CD4-positive, alpha-beta T cell (primary cell): ENCODE data around the gene KRT82. TPM values are rescaled to one million over a fixed set of nuclear protein-coding genes. Genes with fewer than 3 reads are reported as not detected.

ENCODE experiments used
- ATAC-seq: fragments of 200-7000 bp; cut with Tn5 transposase; one replicate; pipeline ENCODE4 v1.10.0; 2022; ENCODE audit warnings: mild to moderate bottlenecking; ENCODE audit not compliant: poor library complexity
- CTCF ChIA-PET: fragments of 350-600 bp; sonication (Branson Sonifier 250); formaldehyde crosslinking; loops from one replicate; lab custom pipeline; 2021; ENCODE audit warnings: antibody characterized with exemption, inconsistent platforms; lab: Charles Lee
- POLR2A ChIA-PET: fragments of 350-600 bp; sonication (Branson Sonifier 250); formaldehyde crosslinking; loops from one replicate; lab custom pipeline; 2021; ENCODE audit warnings: antibody characterized with exemption, inconsistent platforms; lab: Charles Lee
- DNase-seq, 14 experiments: peaks; one replicate each; pipeline ENCODE4 v3.0.0-alpha.2; 2013 to 2020; ENCODE audit warnings: mixed read lengths in 2 of 14
- H3K27ac ChIP-seq, 2 donors: one replicate each; pipeline versions ENCODE4 v1.5.1 to v1.7.0; 2013; ENCODE audit warnings: low read length in 2 of 2, low read depth in 1 of 2, mild to moderate bottlenecking in 1 of 2
- H3K27me3 ChIP-seq, 2 experiments: 1 replicate in 1 of 2; 2 replicates in 1 of 2; pipeline versions ENCODE4 v1.6.1 to v1.7.0; 2013; ENCODE audit warnings: low read length in 2 of 2, control low read depth in 1 of 2, mild to moderate bottlenecking in 1 of 2, moderate library complexity in 1 of 2; ENCODE audit not compliant: insufficient read depth in 2 of 2, control insufficient read depth in 1 of 2
- H3K36me3 ChIP-seq: one replicate; pipeline ENCODE4 v1.6.1; 2013; ENCODE audit warnings: low read length, control low read depth; ENCODE audit not compliant: insufficient read depth
- H3K4me1 ChIP-seq: one replicate; pipeline ENCODE4 v1.6.1; 2013; ENCODE audit warnings: low read length, control low read depth; ENCODE audit not compliant: insufficient read depth
- H3K4me3 ChIP-seq: one replicate; pipeline ENCODE4 v1.5.1; 2013; ENCODE audit warnings: mild to moderate bottlenecking, low read length, moderate library complexity
- H3K9me3 ChIP-seq, 2 experiments: 1 replicate in 1 of 2; 2 replicates in 1 of 2; pipeline versions ENCODE4 v1.6.1 to v1.7.0; 2013; ENCODE audit warnings: low read length in 2 of 2, mild to moderate bottlenecking in 2 of 2, control low read depth in 1 of 2, moderate library complexity in 1 of 2; ENCODE audit not compliant: control insufficient read depth in 1 of 2, insufficient read depth in 1 of 2
- H3K27ac Mint-ChIP-seq: one replicate; pipeline ENCODE4 v1.8.0; 2020; ENCODE audit warnings: mixed read lengths
- H3K27me3 Mint-ChIP-seq: one replicate; pipeline ENCODE4 v1.8.0; 2021; ENCODE audit warnings: mixed read lengths
- H3K36me3 Mint-ChIP-seq: one replicate; pipeline ENCODE4 v1.8.0; 2021; ENCODE audit warnings: low read depth, mixed read lengths
- H3K4me1 Mint-ChIP-seq: one replicate; pipeline ENCODE4 v1.8.0; 2021; ENCODE audit warnings: low read depth, mixed read lengths
- H3K4me3 Mint-ChIP-seq: one replicate; pipeline ENCODE4 v1.8.0; 2020; ENCODE audit warnings: mild to moderate bottlenecking, mixed read lengths
- H3K9me3 Mint-ChIP-seq: one replicate; pipeline ENCODE4 v1.8.0; 2020; ENCODE audit warnings: mixed read lengths
- CTCF ChIP-seq: fragments of 200-600 bp; IDR thresholded peaks from one replicate; pipeline ENCODE4 v1.8.0; 2022; ENCODE audit warnings: antibody characterized with exemption, mild to moderate bottlenecking
- intact Hi-C, 2 experiments: fragments of 100-400 bp; cut with DNase I in 1 of 2; cut with micrococcal nuclease in 1 of 2; formaldehyde crosslinking; loops; one replicate each; pipeline versions ENCODE4 v1.15.1 to v1.9.0; 2023 to 2025; cut with DNase I, micrococcal nuclease
- total RNA-seq, 174 experiments: library from RNA in 2 of 174; stranded (reverse) in 2 of 174; gene quantifications; one replicate each; pipeline ENCODE4 v1.2.3 and lab custom pipeline; 2021 to 2026

KRT82 gene
- total RNA-seq, 2 experiments from 2014 or later, result not detected

GRCh38 chr12:52356762-52357580 is 49.2 kb downstream of the KRT82 start:
- H3K27ac Mint-ChIP-seq, result no peak overlapping the region
- H3K4me1 Mint-ChIP-seq, result peaks cover 36% of the 10 kb centered on the region
- intact Hi-C loops, result no loop called here
- no peaks in the 10 kb centered on the region for H3K27me3 Mint-ChIP-seq
- no peaks in the 10 kb centered on the region for H3K9me3 Mint-ChIP-seq
- H3K27me3 ChIP-seq, result no peaks in the 10 kb centered on the region
- POLR2A ChIA-PET, result no interaction called here
- TF ChIP-seq CTCF, result no peak
- H3K36me3 Mint-ChIP-seq, result no peaks in the 10 kb centered on the region
- CTCF ChIA-PET, result no interaction called here
- H3K27ac ChIP-seq, result no peak overlapping the region
- no peaks in the 10 kb centered on the region for H3K9me3 ChIP-seq
- no peak for ATAC-seq
- no peak overlapping the region for H3K4me3 ChIP-seq
- H3K36me3 ChIP-seq, result no peaks in the 10 kb centered on the region
- H3K4me1 ChIP-seq, result peaks cover 25% of the 10 kb centered on the region
- no peak overlapping the region for H3K4me3 Mint-ChIP-seq
- peak in 1 of 14 experiments; percentile 24 for DNase-seq

GRCh38 chr12:52356031-52356761 is 49.9 kb downstream of the KRT82 start:
- no peak for ATAC-seq
- Histone ChIP-seq H3K27me3 (no peaks in the 10 kb centered on the region), H3K36me3 (no peaks in the 10 kb centered on the region), H3K4me3 (no peak overlapping the region), H3K27ac (no peak overlapping the region), H3K9me3 (no peaks in the 10 kb centered on the region), H3K4me1 (peaks cover 33% of the 10 kb centered on the region)
- Mint-ChIP-seq H3K27ac (no peak overlapping the region), H3K4me1 (peaks cover 41% of the 10 kb centered on the region), H3K4me3 (no peak overlapping the region), H3K27me3 (no peaks in the 10 kb centered on the region), H3K36me3 (no peaks in the 10 kb centered on the region), H3K9me3 (no peaks in the 10 kb centered on the region)
- ChIA-PET CTCF (no interaction called here), POLR2A (no interaction called here)
- TF ChIP-seq CTCF, result no peak
- DNase-seq, result peak in 1 of 14 experiments; percentile 32
- intact Hi-C loops, result no loop called here

GRCh38 chr12:52355176-52355575 is 51.0 kb downstream of the KRT82 start:
- intact Hi-C loops, result no loop called here
- POLR2A ChIA-PET, result no interaction called here
- CTCF ChIA-PET, result no interaction called here
- no peaks in the 10 kb centered on the region for H3K27me3 Mint-ChIP-seq
- Histone ChIP-seq H3K4me1 (peaks cover 39% of the 10 kb centered on the region), H3K27ac (no peak overlapping the region), H3K9me3 (no peaks in the 10 kb centered on the region), H3K4me3 (no peak overlapping the region), H3K36me3 (no peaks in the 10 kb centered on the region), H3K27me3 (no peaks in the 10 kb centered on the region)
- H3K36me3 Mint-ChIP-seq, result no peaks in the 10 kb centered on the region
- H3K27ac Mint-ChIP-seq, result no peak overlapping the region
- H3K4me3 Mint-ChIP-seq, result no peak overlapping the region
- peak in 1 of 14 experiments; percentile 7 for DNase-seq
- ATAC-seq, result no peak
- TF ChIP-seq CTCF, result no peak
- H3K9me3 Mint-ChIP-seq, result no peaks in the 10 kb centered on the region
- H3K4me1 Mint-ChIP-seq, result peaks cover 47% of the 10 kb centered on the region
